ENCODE measurements around the gene ZPBP.
"Not testable (repeated sequence)": the region's sequence is repeated elsewhere in the genome, so short reads cannot be mapped to it uniquely, and the experiment has no call there.

Gene ZPBP

GRCh38 chr7:50092579-50093491 is at the start of gene ZPBP:
Gene ZPBP, minus strand, starts transcription at chr7:50093246. Its CDS starts 52 bp downstream, at chr7:50093194.
- DNase-seq, result peak; percentile 4

- no peak for DNase-seq
Observed at GRCh38 chr7:50142425-50143017, 49.5 kb upstream of the ZPBP start.

- no peak for DNase-seq
Observed at GRCh38 chr7:50141854-50142253, 48.8 kb upstream of the ZPBP start.

- DNase-seq, result no peak
Observed at GRCh38 chr7:50141131-50141530, 48.1 kb upstream of the ZPBP start.

GRCh38 chr7:50140688-50141087 is 47.6 kb upstream of the ZPBP start:
- no peak for DNase-seq

- no peak for DNase-seq
Observed at GRCh38 chr7:50138101-50138500, 45.1 kb upstream of the ZPBP start.

GRCh38 chr7:50125766-50126165 is 32.7 kb upstream of the ZPBP start:
- DNase-seq, result no peak

GRCh38 chr7:50121286-50121685 is 28.2 kb upstream of the ZPBP start:
- no peak for DNase-seq

GRCh38 chr7:50119815-50120637 is 27.0 kb upstream of the ZPBP start:
- no peak for DNase-seq

- no peak for DNase-seq
Observed at GRCh38 chr7:50112250-50112649, 19.2 kb upstream of the ZPBP start.

- no peak for DNase-seq
Observed at GRCh38 chr7:50101873-50102272, 8.8 kb upstream of the ZPBP start.

GRCh38 chr7:50095634-50096033 is 2.6 kb upstream of the ZPBP start:
- no peak for DNase-seq

GRCh38 chr7:50088463-50089129 is 4.5 kb downstream of the ZPBP start:
- DNase-seq, result no peak

GRCh38 chr7:50085344-50085743 is 7.7 kb downstream of the ZPBP start:
- DNase-seq, result no peak

- no peak for DNase-seq
Observed at GRCh38 chr7:50073093-50073492, 20.0 kb downstream of the ZPBP start.

GRCh38 chr7:50069613-50070012 is 23.4 kb downstream of the ZPBP start:
- no peak for DNase-seq

GRCh38 chr7:50068850-50069551 is 24.0 kb downstream of the ZPBP start:
- DNase-seq, result no peak

GRCh38 chr7:50068026-50068425 is 25.0 kb downstream of the ZPBP start:
- DNase-seq, result no peak

GRCh38 chr7:50062951-50063350 is 30.1 kb downstream of the ZPBP start:
- DNase-seq, result no peak

GRCh38 chr7:50056131-50056530 is 36.9 kb downstream of the ZPBP start:
- no peak for DNase-seq

GRCh38 chr7:50047716-50048115 is 45.3 kb downstream of the ZPBP start:
- no peak for DNase-seq

- not testable (repeated sequence) for DNase-seq
Observed at GRCh38 chr7:50041165-50041564, 51.9 kb downstream of the ZPBP start.
